Activated naive CD8-positive, alpha-beta T cell treated with anti-CD3 and anti-CD28 coated beads, Interleukin-2, amount 10 ng/mL, durations not matched to agents 7 days and 5 days (primary cell): Measurements from ENCODE around the gene TBC1D9. TPM values are rescaled to one million over a fixed set of nuclear protein-coding genes. Genes with fewer than 3 reads are reported as not detected.

Experiments used
- total RNA-seq, 2 experiments: library from RNA; stranded (reverse); gene quantifications; one replicate each; pipeline ENCODE4 v1.2.3, GENCODE V29; 2021

Gene TBC1D9
- total RNA-seq, 2 experiments from 2014 or later: 0.11 to 0.17 TPM

Other genes starting within 250 kb of the TBC1D9 start
- 10 to 100 TPM; 21.8 to 22.9 TPM for gene ELMOD2, start 232.2 kb downstream of the TBC1D9 start, total RNA-seq
- not detected for gene UCP1, start 187.4 kb downstream of the TBC1D9 start, total RNA-seq